ENCODE data around the gene JAKMIP2.

- TF ChIP-seq CTCF (IDR thresholded peaks at IDR 0.05; ENCODE audit: insufficient read depth, low read length, poor library complexity, severe bottlenecking): no peak
- TF ChIP-seq EZH2phosphoT487 (conservative IDR thresholded peaks at IDR 0.05; ENCODE audit: low read length): no peak
These were observed 70.5 kb downstream of the JAKMIP2 start for GRCh38 chr5:147712019-147712418.

Measured in SU-DHL-6 (cell line).